Breast epithelium (tissue), 3 donors: ENCODE measurements around the gene TMSB15C.
"Not testable (repeated sequence)": the region's sequence is repeated elsewhere in the genome, so short reads cannot be mapped to it uniquely, and the experiment has no call there.

Source experiments
- CTCF ChIP-seq, 3 donors: fragments of 450-650 bp; IDR thresholded peaks; one replicate each; pipeline ENCODE4 v1.5.1; 2016 to 2017; ENCODE audit warnings: antibody characterized with exemption in 3 of 3, mild to moderate bottlenecking in 3 of 3, moderate library complexity in 3 of 3
- POLR2A ChIP-seq: fragments of 450-650 bp; IDR thresholded peaks from one replicate; pipeline ENCODE4 v1.6.1; 2016; ENCODE audit warnings: antibody characterized with exemption, mild to moderate bottlenecking, moderate library complexity

GRCh38 chrX:104062636-104063035 lies 13.4 kb downstream of the TMSB15C start:
- not testable (repeated sequence) for TF ChIP-seq CTCF (IDR thresholded peaks at IDR 0.05); POLR2A
